Thyroid gland (tissue), 4 donors: ENCODE results near the gene TMEM145.

Experiments
- POLR2A ChIP-seq, 2 donors: fragments of 450-650 bp; IDR thresholded peaks; one replicate each; pipeline ENCODE4 v1.6.1; 2017; ENCODE audit warnings: antibody characterized with exemption in 2 of 2, mild to moderate bottlenecking in 2 of 2, moderate library complexity in 1 of 2
- TF ChIP-seq, protein P1 (sequence below), 6 experiments: fragments of 200-600 bp in 3 of 6; fragments of 450-650 bp in 3 of 6; sonication (generic) in 3 of 6; IDR thresholded peaks; one replicate each; pipeline ENCODE4 v1.5.1; 2016 to 2019; ENCODE audit warnings: antibody characterized with exemption in 6 of 6, mild to moderate bottlenecking in 2 of 6, inconsistent platforms in 1 of 6, moderate library complexity in 1 of 6

DNA sequence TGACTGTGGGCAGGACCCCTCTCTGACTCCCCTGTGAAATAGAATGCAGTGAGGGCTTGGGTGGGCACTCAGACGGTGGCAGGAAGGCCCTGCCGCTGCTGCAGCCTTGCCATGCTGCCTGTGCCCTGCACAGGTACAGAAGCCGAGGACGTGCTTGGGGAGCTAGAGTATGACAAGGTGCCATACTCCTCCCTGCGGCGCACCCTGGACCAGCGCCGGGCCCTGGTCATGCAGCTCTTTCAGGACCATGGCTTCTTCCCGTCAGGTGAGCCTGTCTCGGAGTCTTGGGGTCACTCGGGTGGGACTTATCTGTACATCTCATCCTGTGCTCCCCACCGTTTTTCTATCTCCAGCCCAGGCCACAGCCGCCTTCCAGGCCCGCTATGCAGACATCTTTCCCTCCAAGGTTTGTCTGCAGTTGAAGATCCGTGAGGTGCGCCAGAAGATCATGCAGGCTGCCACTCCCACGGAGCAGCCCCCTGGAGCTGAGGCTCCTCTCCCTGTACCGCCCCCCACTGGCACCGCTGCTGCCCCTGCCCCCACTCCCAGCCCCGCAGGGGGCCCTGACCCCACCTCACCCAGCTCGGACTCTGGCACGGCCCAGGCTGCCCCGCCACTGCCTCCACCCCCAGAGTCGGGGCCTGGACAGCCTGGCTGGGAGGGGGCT, 18.5 kb upstream of the TMEM145 start:
- TF ChIP-seq, protein P1, sequence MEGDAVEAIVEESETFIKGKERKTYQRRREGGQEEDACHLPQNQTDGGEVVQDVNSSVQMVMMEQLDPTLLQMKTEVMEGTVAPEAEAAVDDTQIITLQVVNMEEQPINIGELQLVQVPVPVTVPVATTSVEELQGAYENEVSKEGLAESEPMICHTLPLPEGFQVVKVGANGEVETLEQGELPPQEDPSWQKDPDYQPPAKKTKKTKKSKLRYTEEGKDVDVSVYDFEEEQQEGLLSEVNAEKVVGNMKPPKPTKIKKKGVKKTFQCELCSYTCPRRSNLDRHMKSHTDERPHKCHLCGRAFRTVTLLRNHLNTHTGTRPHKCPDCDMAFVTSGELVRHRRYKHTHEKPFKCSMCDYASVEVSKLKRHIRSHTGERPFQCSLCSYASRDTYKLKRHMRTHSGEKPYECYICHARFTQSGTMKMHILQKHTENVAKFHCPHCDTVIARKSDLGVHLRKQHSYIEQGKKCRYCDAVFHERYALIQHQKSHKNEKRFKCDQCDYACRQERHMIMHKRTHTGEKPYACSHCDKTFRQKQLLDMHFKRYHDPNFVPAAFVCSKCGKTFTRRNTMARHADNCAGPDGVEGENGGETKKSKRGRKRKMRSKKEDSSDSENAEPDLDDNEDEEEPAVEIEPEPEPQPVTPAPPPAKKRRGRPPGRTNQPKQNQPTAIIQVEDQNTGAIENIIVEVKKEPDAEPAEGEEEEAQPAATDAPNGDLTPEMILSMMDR (IDR thresholded peaks at IDR 0.05) = no peak
- no peak for TF ChIP-seq POLR2A (IDR thresholded peaks at IDR 0.05)
